Esophagus muscularis mucosa (tissue), 4 donors: ENCODE measurements around the gene ZNF497.

Experiments
- CTCF ChIP-seq, 3 experiments: fragments of 200-600 bp in 2 of 3; fragments of 450-650 bp in 1 of 3; sonication (generic) in 2 of 3; IDR thresholded peaks; one replicate each; pipeline ENCODE4 v1.5.1; 2017 to 2019; ENCODE audit warnings: antibody characterized with exemption in 3 of 3, mild to moderate bottlenecking in 2 of 3, moderate library complexity in 1 of 3
- EP300 ChIP-seq: sonication (generic); formaldehyde crosslinking; IDR thresholded peaks from one replicate; pipeline ENCODE4 v1.6.1; 2017; ENCODE audit warnings: antibody characterized with exemption
- POLR2A ChIP-seq: fragments of 450-650 bp; IDR thresholded peaks from one replicate; pipeline ENCODE4 v1.6.1; 2017; ENCODE audit warnings: antibody characterized with exemption, moderate library complexity, mild to moderate bottlenecking, low read depth
- POLR2AphosphoS5 ChIP-seq, 2 donors: sonication (generic); formaldehyde crosslinking; IDR thresholded peaks; one replicate each; pipeline ENCODE4 v1.6.1; 2017; ENCODE audit warnings: antibody characterized with exemption in 2 of 2

- TF ChIP-seq CTCF (IDR thresholded peaks at IDR 0.05), result no peak
- peak in 1 of 2 donors; percentile 10 for TF ChIP-seq POLR2AphosphoS5 (IDR thresholded peaks at IDR 0.05)
- TF ChIP-seq POLR2A, result no peak
- no peak for TF ChIP-seq EP300
Observed at GRCh38 chr19:58355908-58356765, 6.4 kb downstream of the ZNF497 start.
